IMR-90 (cell line): ENCODE measurements around the gene RHOT1.

Experiments
- BHLHE40 ChIP-seq: fragments of 150-350 bp; IDR thresholded peaks from 2 replicates; pipeline ENCODE4 v1.6.1; 2016; ENCODE audit warnings: mild to moderate bottlenecking, low read depth, low read length
- CEBPB ChIP-seq: IDR thresholded peaks from 2 replicates; pipeline ENCODE4 v1.6.1; 2012; ENCODE audit warnings: low read depth, low read length, improper control_type of control experiment
- MXI1 ChIP-seq: IDR thresholded peaks from 2 replicates; pipeline ENCODE4 v1.6.1; 2012; ENCODE audit warnings: low read depth, mild to moderate bottlenecking, low read length, moderate library complexity, borderline replicate concordance
- POLR2A ChIP-seq: IDR thresholded peaks from 2 replicates; pipeline ENCODE4 v1.6.1; 2012; ENCODE audit warnings: mild to moderate bottlenecking, low read depth, low read length
- RAD21 ChIP-seq: IDR thresholded peaks from 2 replicates; pipeline ENCODE4 v1.6.1; 2012; ENCODE audit warnings: low read length, improper control_type of control experiment
- TF ChIP-seq, protein P1 (sequence below): conservative IDR thresholded peaks from 2 replicates; pipeline ENCODE4 v1.5.1; 2012; ENCODE audit warnings: mild to moderate bottlenecking, low read depth, low read length, improper control_type of control experiment
- TF ChIP-seq, protein P2 (sequence below): fragments of 150-350 bp; IDR thresholded peaks from 2 replicates; pipeline ENCODE4 v1.6.1; 2017; ENCODE audit warnings: mild to moderate bottlenecking, antibody characterized with exemption, low read length, low read depth

DNA sequence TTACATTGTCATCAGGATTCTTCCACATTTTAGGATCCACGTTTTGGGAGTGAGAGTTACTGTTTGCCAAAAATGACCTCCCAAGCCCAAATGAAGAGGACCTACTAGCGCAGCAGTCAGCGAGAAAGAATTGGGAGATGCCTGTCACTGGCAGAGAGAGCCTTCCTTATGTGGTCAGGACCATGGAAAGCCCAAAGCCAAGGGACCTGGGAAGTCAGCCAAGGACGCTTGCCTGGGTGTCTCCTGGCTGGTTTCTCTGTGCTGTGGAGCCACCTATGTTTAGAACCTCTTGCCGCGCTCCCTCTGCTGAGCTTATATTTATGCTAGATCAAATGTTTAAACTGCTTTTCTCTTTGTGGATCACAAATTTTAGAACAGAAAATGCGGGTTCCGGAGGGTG lies 98.4 kb downstream of the RHOT1 start:
- TF ChIP-seq, protein P1, sequence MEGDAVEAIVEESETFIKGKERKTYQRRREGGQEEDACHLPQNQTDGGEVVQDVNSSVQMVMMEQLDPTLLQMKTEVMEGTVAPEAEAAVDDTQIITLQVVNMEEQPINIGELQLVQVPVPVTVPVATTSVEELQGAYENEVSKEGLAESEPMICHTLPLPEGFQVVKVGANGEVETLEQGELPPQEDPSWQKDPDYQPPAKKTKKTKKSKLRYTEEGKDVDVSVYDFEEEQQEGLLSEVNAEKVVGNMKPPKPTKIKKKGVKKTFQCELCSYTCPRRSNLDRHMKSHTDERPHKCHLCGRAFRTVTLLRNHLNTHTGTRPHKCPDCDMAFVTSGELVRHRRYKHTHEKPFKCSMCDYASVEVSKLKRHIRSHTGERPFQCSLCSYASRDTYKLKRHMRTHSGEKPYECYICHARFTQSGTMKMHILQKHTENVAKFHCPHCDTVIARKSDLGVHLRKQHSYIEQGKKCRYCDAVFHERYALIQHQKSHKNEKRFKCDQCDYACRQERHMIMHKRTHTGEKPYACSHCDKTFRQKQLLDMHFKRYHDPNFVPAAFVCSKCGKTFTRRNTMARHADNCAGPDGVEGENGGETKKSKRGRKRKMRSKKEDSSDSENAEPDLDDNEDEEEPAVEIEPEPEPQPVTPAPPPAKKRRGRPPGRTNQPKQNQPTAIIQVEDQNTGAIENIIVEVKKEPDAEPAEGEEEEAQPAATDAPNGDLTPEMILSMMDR = no peak
- TF ChIP-seq POLR2A (no peak), RAD21 (no peak), CEBPB (no peak), BHLHE40 (no peak), MXI1 (no peak)
- TF ChIP-seq, protein P2, sequence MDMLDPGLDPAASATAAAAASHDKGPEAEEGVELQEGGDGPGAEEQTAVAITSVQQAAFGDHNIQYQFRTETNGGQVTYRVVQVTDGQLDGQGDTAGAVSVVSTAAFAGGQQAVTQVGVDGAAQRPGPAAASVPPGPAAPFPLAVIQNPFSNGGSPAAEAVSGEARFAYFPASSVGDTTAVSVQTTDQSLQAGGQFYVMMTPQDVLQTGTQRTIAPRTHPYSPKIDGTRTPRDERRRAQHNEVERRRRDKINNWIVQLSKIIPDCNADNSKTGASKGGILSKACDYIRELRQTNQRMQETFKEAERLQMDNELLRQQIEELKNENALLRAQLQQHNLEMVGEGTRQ = no peak
